GM12875 (cell line): ENCODE results near the gene ZBTB7C.

Experiments
- H3K4me3 ChIP-seq: one replicate; pipeline ENCODE4 v1.5.1; 2011; ENCODE audit warnings: low read depth, low read length, control low read depth
- TF ChIP-seq, protein P1 (sequence below): IDR thresholded peaks from 2 replicates; pipeline ENCODE4 v1.5.1; 2011; ENCODE audit warnings: low read depth, mild to moderate bottlenecking, control low read depth, inconsistent platforms, low read length, moderate library complexity, borderline replicate concordance; ENCODE audit not compliant: insufficient read depth

Gene ZBTB7C

DNA sequence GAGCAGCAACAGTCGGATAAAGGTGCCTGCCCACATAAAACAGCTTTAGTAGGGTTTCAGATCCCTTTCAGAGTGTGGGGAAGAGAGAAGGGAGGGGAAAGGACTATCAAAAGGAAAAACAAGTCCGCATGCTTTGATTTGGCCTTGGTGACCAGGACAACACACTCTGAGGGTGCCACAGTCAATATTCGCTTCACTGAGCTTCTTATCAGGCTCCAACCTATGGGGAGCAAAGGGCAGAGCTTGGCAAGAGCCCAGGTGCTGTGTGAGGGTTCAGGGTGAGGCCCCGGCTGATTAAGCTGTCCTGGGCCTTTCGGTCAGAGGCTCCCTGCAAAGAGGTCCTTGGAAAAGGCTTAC lies 241.3 kb downstream of the ZBTB7C start:
- TF ChIP-seq, protein P1, sequence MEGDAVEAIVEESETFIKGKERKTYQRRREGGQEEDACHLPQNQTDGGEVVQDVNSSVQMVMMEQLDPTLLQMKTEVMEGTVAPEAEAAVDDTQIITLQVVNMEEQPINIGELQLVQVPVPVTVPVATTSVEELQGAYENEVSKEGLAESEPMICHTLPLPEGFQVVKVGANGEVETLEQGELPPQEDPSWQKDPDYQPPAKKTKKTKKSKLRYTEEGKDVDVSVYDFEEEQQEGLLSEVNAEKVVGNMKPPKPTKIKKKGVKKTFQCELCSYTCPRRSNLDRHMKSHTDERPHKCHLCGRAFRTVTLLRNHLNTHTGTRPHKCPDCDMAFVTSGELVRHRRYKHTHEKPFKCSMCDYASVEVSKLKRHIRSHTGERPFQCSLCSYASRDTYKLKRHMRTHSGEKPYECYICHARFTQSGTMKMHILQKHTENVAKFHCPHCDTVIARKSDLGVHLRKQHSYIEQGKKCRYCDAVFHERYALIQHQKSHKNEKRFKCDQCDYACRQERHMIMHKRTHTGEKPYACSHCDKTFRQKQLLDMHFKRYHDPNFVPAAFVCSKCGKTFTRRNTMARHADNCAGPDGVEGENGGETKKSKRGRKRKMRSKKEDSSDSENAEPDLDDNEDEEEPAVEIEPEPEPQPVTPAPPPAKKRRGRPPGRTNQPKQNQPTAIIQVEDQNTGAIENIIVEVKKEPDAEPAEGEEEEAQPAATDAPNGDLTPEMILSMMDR, result no peak
- H3K4me3 ChIP-seq, result no peak overlapping the region

GRCh38 chr18:48166336-48166875 lies 242.8 kb downstream of the ZBTB7C start:
- no peak overlapping the region for H3K4me3 ChIP-seq
- TF ChIP-seq, protein P1, result no peak

GRCh38 chr18:48165111-48165866 lies 243.9 kb downstream of the ZBTB7C start:
- H3K4me3 ChIP-seq, result no peak overlapping the region
- TF ChIP-seq, protein P1, result no peak

DNA sequence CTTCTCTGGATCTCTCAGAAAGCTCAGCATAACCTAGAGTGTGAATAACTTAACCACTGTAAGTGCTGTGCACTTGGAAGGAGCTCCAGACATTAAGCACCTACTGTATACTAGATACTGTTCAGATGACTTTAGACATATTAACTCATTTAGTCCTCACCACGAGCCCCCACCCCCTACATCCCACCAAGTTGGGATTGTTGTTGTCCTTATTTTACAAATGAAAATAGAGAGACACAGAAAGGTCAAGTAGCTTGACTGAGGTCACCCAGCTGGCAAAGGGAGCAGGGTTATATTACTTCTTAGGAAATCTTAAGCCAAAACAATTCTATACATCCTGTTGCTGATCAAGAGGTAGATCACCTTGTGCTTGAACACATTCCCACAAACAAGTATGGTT lies 244.5 kb downstream of the ZBTB7C start:
- TF ChIP-seq, protein P1, result no peak
- no peak overlapping the region for H3K4me3 ChIP-seq

DNA sequence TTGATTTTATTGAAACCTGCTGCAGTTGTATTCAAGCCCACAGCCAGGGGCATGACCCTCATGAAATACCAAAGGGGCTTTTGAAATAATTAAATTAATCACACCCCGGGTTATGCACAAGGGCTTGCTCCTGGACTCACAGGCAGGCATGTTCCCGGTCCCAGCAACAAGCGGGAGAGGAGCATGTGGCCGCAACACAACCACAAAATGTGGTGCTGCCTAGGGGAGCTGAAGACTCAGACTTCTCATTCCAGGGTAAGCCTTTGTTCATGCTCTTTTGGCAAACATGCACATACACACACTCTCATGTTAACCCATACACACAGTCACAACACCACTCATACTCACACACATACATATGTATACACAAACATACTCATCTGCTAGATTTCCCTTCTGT lies 245.1 kb downstream of the ZBTB7C start:
- TF ChIP-seq, protein P1, result no peak
- no peak overlapping the region for H3K4me3 ChIP-seq

- TF ChIP-seq, protein P1, result no peak
- H3K4me3 ChIP-seq, result no peak overlapping the region
These were observed 245.5 kb downstream of the ZBTB7C start for GRCh38 chr18:48163738-48164115.
